IPS DF 6.9 (cell line): ENCODE measurements around the gene ANAPC13.

Source experiments
- DNase-seq: peaks from one replicate; pipeline ENCODE4 v3.0.0-alpha.2; 2013; ENCODE audit warnings: low read depth, low spot score
- H3K27ac ChIP-seq: one replicate; pipeline ENCODE4 v1.5.1; 2013; ENCODE audit warnings: low read length, control low read depth
- H3K27me3 ChIP-seq: 2 replicates; pipeline ENCODE4 v1.6.1; 2013; ENCODE audit warnings: mild to moderate bottlenecking, low read length; ENCODE audit not compliant: control insufficient read depth, insufficient read depth
- H3K36me3 ChIP-seq: 2 replicates; pipeline ENCODE4 v1.6.1; 2013; ENCODE audit warnings: low read length; ENCODE audit not compliant: control insufficient read depth, insufficient read depth
- H3K4me1 ChIP-seq: 2 replicates; pipeline ENCODE4 v1.6.1; 2013; ENCODE audit warnings: low read length; ENCODE audit not compliant: control insufficient read depth, insufficient read depth
- H3K4me3 ChIP-seq: 2 replicates; pipeline ENCODE4 v1.5.1; 2013; ENCODE audit warnings: mild to moderate bottlenecking, low read length
- H3K9me3 ChIP-seq: 2 replicates; pipeline ENCODE4 v1.6.1; 2013; ENCODE audit warnings: low read length, inconsistent platforms; ENCODE audit not compliant: control insufficient read depth, insufficient read depth
- WGBS: extraction: QIAGEN DNeasy Blood & Tissue Kit; methylation state at CpG from one replicate; pipeline ENCODE4 v1.1.7; 2013; ENCODE audit warnings: mixed read lengths, missing lambda C conversion rate; ENCODE audit not compliant: insufficient read length, insufficient coverage; 5-methylcytosine and 5-hydroxymethylcytosine counted together

Gene ANAPC13

DNA sequence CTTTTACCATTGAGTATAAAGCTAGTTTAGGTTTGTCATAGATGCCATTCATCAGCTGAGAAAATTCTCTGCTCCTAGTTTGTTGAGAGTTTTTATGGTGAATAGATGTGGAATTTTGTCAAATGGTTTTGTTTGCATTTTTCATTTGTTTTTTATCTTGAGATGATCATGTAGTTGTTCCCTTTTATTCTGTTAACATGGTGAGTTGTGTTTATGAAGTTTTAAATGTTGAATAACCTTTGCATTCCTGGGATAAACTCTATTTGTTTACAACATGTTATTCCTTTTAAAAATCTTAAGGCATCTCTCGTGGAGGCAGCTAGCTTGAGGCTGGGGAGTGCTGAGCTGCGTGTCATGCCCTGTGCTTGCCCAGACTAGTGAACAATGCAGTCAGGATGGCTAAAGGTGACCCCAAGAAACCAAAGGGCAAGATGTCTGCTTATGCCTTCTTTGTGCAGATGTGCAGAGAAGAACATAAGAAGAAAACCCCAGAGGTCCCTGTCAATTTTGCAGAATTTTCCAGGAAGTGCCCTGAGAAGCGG is 48.5 kb downstream of the ANAPC13 start:
- H3K36me3 ChIP-seq, result no peaks in the 10 kb centered on the region
- no peaks in the 10 kb centered on the region for H3K4me1 ChIP-seq
- no peaks in the 10 kb centered on the region for H3K27me3 ChIP-seq
- no peak overlapping the region for H3K27ac ChIP-seq
- no peak for DNase-seq
- no peak overlapping the region for H3K4me3 ChIP-seq
- H3K9me3 ChIP-seq, result no peaks in the 10 kb centered on the region
- WGBS, result no CpG with 5 or more reads among the region's 3 CpGs

DNA sequence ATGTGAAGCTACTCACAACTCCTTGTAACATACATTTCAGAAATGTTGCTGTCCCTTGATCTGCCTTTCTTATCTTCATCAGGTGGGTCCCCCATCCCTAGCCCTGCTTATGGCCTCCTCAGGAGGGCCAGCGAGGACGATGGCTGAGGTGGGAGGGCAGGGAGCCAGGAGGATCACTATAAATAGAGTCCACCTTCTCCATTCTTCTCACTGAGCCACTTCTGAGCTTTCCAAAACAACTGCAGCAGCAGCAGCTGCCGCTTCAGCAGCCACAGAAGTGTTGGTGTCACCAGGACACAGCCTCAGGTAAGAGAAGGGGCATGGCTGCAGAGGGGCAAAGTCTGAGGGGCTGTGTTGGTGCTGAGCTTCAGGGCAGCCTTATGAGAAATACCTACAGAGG is 53.5 kb downstream of the ANAPC13 start:
- H3K9me3 ChIP-seq, result no peaks in the 10 kb centered on the region
- no peaks in the 10 kb centered on the region for H3K27me3 ChIP-seq
- H3K36me3 ChIP-seq, result no peaks in the 10 kb centered on the region
- H3K4me3 ChIP-seq, result no peak overlapping the region
- no CpG with 5 or more reads among the region's 3 CpGs for WGBS
- no peaks in the 10 kb centered on the region for H3K4me1 ChIP-seq
- DNase-seq, result no peak
- H3K27ac ChIP-seq, result no peak overlapping the region

DNA sequence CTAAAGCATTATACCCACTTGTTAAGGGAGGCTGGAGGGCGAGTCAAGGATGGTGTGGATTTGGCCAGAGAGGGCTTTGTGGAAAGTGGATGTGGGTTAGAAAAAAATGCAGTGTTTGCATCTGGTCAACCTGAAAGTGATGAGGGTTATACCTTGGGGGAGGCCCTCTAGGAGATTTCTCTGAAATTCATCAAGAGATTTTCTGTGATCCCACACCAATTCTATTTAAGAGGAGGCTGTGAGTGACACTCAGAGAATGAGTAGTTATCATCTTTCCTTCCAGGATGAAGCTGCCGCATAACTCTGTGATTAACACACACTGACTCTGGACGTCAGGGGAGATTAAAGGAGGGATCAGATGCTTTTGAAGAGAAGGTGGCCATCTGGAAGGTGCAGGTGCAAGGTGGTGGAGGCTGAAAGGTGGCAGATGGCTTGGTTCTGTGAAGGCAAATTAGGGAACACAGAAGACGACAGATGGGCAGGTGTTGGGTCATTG is 54.8 kb downstream of the ANAPC13 start:
- no CpG with 5 or more reads among the region's 4 CpGs for WGBS
- Histone ChIP-seq H3K4me3 (no peak overlapping the region), H3K36me3 (no peaks in the 10 kb centered on the region), H3K4me1 (no peaks in the 10 kb centered on the region), H3K27ac (no peak overlapping the region), H3K27me3 (no peaks in the 10 kb centered on the region), H3K9me3 (no peaks in the 10 kb centered on the region)
- DNase-seq, result no peak

DNA sequence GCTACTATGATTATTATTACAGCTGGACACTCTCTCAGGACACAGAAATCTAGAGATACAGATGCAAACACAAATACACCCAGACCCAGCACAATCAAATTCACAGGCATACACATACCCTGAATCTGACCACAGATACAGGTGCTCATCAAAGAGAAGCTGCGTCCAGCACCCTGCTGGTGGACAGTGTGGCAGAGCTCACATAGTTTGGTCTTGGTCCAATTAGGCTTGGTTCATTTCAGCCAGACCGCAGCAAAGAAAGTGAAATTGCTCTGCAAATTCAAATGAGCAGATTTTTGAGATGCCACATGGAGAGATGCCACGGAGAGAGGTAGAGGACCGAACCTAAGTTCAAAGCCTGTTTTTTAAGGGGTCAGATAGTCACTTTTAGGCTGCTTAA is 55.6 kb downstream of the ANAPC13 start:
- no peak for DNase-seq
- WGBS, result no CpG with 5 or more reads among the region's 4 CpGs
- H3K9me3 ChIP-seq, result no peaks in the 10 kb centered on the region
- no peaks in the 10 kb centered on the region for H3K27me3 ChIP-seq
- H3K36me3 ChIP-seq, result no peaks in the 10 kb centered on the region
- H3K4me1 ChIP-seq, result no peaks in the 10 kb centered on the region
- H3K27ac ChIP-seq, result no peak overlapping the region
- no peak overlapping the region for H3K4me3 ChIP-seq

DNA sequence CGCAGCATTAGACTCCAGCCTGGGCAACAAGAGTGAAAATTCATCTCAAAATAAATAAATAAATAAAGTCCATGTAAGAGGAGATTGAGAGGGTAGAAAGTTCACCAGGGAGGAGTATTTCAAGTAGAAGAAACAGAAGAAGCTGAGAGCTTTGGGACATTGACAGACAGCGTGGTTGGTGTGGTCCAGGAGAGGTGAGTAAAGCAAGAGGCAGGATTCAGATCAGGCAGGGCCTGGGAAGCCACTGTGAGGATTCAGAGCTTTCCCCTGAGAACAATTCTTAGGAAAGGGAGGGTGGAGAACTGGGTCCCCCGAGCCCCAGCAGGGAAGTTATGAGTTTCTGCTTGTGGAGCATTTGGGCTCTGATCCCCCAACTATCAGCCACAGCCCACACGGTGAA is 57.4 kb downstream of the ANAPC13 start:
- DNase-seq, result no peak
- Histone ChIP-seq H3K4me1 (no peaks in the 10 kb centered on the region), H3K27ac (no peak overlapping the region), H3K9me3 (no peaks in the 10 kb centered on the region), H3K27me3 (no peaks in the 10 kb centered on the region), H3K36me3 (no peaks in the 10 kb centered on the region), H3K4me3 (no peak overlapping the region)
- no CpG with 5 or more reads among the region's 4 CpGs for WGBS
